HG02623 (cell line): ENCODE results near the gene TIE1.

Experiments
- ATAC-seq: cut with Tn5 transposase; IDR thresholded peaks from one replicate; pipeline ENCODE4 v1.9.1; 2021; ENCODE audit warnings: moderate library complexity; ENCODE audit not compliant: unreplicated experiment

The TIE1 gene

DNA sequence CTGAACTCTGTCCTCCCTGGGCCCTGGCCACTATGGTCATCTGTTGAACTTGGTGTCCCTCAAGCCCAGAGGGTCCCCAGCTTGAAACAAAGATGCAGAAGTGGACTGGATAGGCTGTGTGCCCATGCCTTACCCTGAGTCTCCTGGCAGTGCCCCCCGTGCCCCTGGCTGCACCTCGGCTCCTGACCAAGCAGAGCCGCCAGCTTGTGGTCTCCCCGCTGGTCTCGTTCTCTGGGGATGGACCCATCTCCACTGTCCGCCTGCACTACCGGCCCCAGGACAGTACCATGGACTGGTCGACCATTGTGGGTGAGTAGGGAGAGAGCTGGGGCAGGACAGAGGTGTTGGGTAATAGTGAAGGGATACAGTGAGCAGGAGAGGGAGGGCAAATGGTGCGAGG is 10.7 kb downstream of the TIE1 start:
- ATAC-seq: no peak

- ATAC-seq: no peak
Measured at GRCh38 chr1:43312212-43312623, 11.4 kb downstream of the TIE1 start.

GRCh38 chr1:43312663-43313515 is 12.1 kb downstream of the TIE1 start:
- no peak for ATAC-seq

GRCh38 chr1:43313771-43314170 is 13.0 kb downstream of the TIE1 start:
- ATAC-seq: no peak

GRCh38 chr1:43314233-43314632 is 13.5 kb downstream of the TIE1 start:
- ATAC-seq: no peak

GRCh38 chr1:43315481-43315880 is 14.7 kb downstream of the TIE1 start:
- no peak for ATAC-seq

DNA sequence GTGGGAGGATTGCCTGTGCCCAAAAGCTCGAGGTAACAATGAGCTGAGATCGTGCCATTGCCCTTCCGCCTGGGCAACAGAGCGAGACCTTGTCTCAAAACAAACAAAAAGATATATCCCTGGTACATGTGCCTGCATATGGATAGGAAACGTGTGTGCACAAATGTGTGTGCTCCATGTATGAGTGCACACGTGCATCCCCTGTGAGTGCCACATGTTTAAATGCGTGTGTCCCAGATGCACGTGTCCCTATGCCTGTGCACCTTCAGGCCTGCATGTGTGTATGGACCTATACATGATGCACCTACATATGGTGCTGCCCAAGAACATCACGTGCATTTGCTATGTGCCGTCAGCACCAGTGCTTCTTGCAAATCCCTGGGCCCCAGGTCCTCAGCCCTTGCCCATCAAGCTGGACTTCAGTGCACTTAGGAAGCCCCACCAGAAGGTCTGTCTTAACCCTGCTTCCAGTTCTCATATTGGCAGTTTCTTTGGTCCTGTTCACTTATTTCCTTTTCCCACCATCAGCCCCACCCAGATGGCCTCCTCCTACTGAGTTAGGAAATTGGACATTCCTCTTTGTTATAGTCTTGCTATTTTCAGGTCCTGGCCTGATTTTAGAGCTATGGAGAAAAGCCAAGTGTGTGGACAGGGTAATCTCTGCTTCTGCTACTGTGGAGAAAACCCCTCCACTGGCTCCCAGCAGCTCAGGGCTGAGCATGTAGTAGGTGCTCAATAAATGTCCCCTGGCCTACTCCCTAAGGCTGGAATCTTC is 15.4 kb downstream of the TIE1 start:
- no peak for ATAC-seq

- ATAC-seq: no peak
Measured at GRCh38 chr1:43316738-43317520, 16.1 kb downstream of the TIE1 start.

- no peak for ATAC-seq
Measured at GRCh38 chr1:43317817-43318471, 17.2 kb downstream of the TIE1 start.

DNA sequence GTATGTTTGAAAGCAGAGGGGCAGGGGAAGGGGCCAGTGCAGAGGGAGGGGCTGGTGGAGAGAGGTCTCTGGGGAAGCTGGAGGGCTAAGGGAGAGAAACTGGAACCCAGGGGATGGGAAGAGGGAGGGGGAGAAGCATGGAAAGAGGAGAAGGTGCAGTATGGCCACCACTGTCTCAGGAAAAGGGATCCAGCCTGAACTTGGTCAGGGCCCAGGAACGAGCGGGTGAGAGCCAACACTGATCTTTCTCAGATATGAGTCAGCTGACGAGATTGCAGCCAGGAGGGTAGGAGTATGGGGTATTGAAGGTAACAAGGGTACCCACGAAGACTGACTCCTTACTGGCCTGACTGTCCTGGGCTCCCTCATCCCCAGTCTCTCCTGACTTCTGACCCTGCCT is 18.0 kb downstream of the TIE1 start:
- no peak for ATAC-seq

DNA sequence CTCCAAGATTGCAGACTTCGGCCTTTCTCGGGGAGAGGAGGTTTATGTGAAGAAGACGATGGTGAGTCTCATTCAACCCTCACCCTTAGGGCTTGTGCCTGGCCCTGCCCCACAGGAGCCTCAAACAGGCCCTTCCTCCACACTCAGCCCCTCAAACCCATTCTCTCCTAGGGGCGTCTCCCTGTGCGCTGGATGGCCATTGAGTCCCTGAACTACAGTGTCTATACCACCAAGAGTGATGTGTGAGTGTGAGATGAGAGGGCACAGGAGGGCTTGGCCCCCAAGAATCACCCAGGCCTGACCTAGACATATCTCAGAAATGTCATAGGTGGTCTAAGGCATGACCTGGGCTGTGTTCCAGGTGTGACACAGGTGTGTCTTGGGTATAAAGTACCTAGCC is 18.5 kb downstream of the TIE1 start:
- no peak for ATAC-seq

DNA sequence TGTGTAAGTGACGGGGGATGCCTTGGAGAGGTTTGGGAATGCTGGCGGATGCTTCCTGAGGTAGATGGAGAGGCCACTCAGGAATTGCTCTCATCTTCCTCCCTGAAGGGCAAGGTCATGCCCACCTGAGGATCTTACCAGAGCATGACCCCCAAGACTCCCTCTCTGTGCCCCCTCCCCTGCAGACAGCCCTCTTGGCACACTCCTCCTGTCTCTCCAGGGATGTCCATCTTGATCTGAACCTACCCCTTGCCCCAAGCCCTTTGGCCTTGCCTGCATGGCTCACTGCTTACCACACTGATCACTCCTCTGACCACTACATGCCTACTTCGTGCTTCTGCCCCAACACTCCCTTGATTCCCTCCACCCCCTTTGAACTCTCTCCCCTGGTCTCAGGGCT is 19.0 kb downstream of the TIE1 start:
- ATAC-seq: no peak

- ATAC-seq: no peak
Measured at GRCh38 chr1:43321331-43321891, 20.6 kb downstream of the TIE1 start.

GRCh38 chr1:43322506-43322905 is 21.7 kb downstream of the TIE1 start:
- ATAC-seq: no peak

- no peak for ATAC-seq
Measured at GRCh38 chr1:43324810-43325209, 24.0 kb downstream of the TIE1 start.

- ATAC-seq: no peak
Measured at GRCh38 chr1:43325381-43325780, 24.6 kb downstream of the TIE1 start.

DNA sequence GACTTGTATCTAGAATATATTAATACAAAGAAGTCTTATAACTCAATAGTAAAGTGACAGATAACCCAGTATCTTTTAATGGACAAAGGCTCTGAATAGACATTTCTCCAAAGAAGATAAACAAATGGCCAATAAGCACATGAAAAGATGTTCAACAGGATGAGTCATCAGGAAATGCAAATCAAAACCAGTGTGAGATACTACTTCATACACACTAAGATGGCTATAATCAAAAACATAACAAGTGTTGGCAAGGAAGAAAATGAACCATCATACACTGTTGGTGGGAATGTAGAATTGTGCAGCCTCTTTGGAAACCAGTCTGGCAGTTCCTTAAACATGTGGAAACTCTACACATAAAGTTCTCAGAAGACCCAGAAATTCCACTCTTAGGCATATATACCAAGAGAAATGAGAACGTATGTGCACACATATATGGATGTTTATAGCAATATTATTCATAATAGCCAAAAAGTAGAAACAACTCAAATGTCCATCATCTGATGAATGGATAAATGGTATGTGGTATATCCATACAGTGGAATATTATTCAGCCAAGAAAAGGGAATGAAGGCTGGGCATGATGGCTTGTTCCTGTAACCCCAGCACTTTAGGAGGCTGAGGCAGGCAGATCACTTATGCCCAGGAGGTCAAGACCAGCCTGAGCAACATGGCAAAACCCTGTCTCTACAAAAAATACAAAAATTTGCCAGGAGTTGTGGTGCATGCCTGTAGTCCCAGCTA is 26.9 kb downstream of the TIE1 start:
- no peak for ATAC-seq

DNA sequence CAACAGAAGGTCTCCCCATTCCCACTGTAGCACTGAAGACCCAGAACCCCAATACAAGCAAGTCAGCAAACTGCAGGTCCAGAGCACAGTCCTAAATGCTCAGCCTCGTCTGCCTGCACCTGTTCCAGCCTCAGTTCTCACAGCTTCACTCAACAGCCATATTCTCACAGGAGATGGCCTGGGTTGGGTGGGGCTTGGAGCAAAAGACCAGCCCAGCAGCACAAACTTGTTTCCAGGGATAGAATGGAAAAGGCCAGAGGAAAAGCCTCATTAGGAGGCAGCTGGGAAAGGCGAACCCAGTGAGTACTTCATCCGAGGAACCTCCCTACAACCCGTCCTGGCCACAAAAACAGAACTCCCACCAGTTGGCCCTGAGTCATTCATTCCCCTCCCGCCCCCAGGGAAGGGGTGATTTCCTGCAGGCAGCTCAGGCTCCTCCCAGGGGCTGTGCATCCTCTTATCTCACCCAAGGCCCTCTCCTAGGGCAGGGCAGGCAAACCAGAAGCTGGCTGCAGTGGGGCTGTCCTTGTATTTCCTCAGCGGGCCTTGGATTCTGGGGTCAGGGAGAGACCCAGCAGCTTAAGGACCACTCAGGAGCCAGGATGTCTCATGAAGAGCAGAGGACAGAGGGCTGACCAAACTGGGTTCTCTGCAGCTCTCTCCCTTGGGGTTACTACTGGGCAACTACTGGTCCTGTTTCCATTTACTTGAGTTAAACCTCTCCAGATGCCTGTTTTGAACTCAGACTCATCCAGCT is 29.4 kb downstream of the TIE1 start:
- ATAC-seq: no peak

DNA sequence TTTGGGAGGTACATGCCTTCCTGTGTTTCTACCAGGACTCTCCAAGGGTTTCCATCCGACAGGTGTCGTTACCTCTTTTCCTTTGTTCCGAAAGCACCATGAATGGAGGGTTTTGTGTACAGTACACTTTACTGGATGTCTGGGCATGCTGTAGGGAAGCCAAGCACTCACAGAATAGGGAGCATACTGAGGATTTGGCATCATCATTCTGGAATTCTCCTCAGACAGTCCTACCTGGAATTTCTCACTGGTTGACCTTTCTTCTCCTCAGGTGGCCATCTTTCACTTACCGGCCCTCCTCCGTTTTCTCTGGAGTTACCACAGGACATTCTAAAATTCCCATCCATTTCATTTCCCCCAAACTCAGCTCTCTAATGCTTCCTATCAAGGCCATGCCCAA is 30.9 kb downstream of the TIE1 start:
- no peak for ATAC-seq
